ENCODE data around the gene ZFP69.

DNA sequence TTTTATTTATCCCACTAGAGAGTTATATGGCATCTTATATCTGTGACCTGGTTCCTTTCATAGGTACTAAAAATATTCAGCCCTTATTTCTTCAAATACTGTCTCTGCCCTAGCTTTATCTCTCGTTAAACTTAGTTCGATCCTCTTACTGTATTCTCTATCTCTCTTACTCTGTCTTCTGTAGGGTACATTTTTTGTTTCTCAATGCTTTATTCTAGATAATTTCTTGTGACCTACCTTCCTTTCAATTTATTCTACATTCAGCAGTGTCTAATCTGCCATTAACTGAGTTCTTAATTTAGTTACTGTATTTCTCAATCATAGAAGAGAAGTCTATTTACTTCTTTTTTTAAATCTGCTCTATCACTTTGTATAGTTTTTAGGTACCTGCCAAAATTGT, 1.8 kb upstream of the ZFP69 start:
- no peak for TF ChIP-seq POLR2A (IDR thresholded peaks at IDR 0.05)
- TF ChIP-seq, protein P1, sequence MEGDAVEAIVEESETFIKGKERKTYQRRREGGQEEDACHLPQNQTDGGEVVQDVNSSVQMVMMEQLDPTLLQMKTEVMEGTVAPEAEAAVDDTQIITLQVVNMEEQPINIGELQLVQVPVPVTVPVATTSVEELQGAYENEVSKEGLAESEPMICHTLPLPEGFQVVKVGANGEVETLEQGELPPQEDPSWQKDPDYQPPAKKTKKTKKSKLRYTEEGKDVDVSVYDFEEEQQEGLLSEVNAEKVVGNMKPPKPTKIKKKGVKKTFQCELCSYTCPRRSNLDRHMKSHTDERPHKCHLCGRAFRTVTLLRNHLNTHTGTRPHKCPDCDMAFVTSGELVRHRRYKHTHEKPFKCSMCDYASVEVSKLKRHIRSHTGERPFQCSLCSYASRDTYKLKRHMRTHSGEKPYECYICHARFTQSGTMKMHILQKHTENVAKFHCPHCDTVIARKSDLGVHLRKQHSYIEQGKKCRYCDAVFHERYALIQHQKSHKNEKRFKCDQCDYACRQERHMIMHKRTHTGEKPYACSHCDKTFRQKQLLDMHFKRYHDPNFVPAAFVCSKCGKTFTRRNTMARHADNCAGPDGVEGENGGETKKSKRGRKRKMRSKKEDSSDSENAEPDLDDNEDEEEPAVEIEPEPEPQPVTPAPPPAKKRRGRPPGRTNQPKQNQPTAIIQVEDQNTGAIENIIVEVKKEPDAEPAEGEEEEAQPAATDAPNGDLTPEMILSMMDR (IDR thresholded peaks at IDR 0.05) = no peak

Measured in right lobe of liver (tissue), 4 donors.